GM12878 (cell line): ENCODE data around the gene RBM26. TPM values are rescaled to one million over a fixed set of nuclear protein-coding genes. Genes with fewer than 3 reads are reported as not detected.

Experiments used
- ATAC-seq: fragments of 200-7000 bp; cut with Tn5 transposase; 3 replicates; pipeline ENCODE4 v1.9.1; 2020; ENCODE audit warnings: mild to moderate bottlenecking, moderate library complexity
- BruUV-seq: library from RNA; stranded (reverse); fragments of 400-500 nt; replicated peaks from 2 replicates; lab custom pipeline; 2021; lab: Mats Ljungman, UMichigan
- CTCF ChIA-PET: fragments of 300-600 bp; sonication (Branson Sonifier 250); formaldehyde crosslinking; extraction: SDS; loops from one replicate; lab custom pipeline; 2021; ENCODE audit warnings: inconsistent platforms; lab: Yijun Ruan, JAX
- POLR2A ChIA-PET: fragments of 350-600 bp; formaldehyde crosslinking; extraction: SDS; loops from one replicate; lab custom pipeline; 2021; ENCODE audit warnings: inconsistent platforms; lab: Charles Lee
- RAD21 ChIA-PET: fragments of 300-600 bp; sonication (Branson Sonifier 250); formaldehyde crosslinking; loops from one replicate; lab custom pipeline; 2023; ENCODE audit warnings: antibody characterized with exemption; ENCODE audit not compliant: unreplicated experiment; lab: Charles Lee
- SMC1A ChIA-PET: fragments of 300-600 bp; sonication (Branson Sonifier 250); formaldehyde crosslinking; loops from one replicate; lab custom pipeline; 2023; ENCODE audit not compliant: unreplicated experiment, uncharacterized antibody; lab: Charles Lee
- DNase-seq: peaks from one replicate; pipeline ENCODE4 v3.0.0-alpha.2; 2011; ENCODE audit warnings: low read depth, low spot score
- FAIRE-seq: peaks from 3 replicates; lab custom pipeline; 2011; peaks lifted over from hg19 to GRCh38; lab: Jason Lieb, UNC
- H2AFZ ChIP-seq: 2 replicates; pipeline ENCODE4 v1.6.0; 2011; ENCODE audit warnings: low read depth, low read length, control low read depth; ENCODE audit not compliant: control insufficient read depth
- H3K27ac ChIP-seq: 2 replicates; pipeline ENCODE4 v1.5.1; 2011; ENCODE audit warnings: control low read depth; ENCODE audit not compliant: control insufficient read depth, insufficient read depth
- H3K27me3 ChIP-seq, 2 experiments: replicated peaks in 1 of 2; 2 replicates each; pipeline versions ENCODE4 v1.6.0 to v1.6.1; 2011; ENCODE audit warnings: low read length in 1 of 2; ENCODE audit not compliant: control insufficient read depth in 2 of 2, insufficient read depth in 2 of 2
- H3K36me3 ChIP-seq, 2 experiments: 2 replicates each; pipeline ENCODE4 v1.5.1; 2011; ENCODE audit warnings: low read length in 1 of 2; ENCODE audit not compliant: control insufficient read depth in 2 of 2, insufficient read depth in 2 of 2
- H3K4me1 ChIP-seq: 2 replicates; pipeline ENCODE4 v1.6.1; 2011; ENCODE audit warnings: mild to moderate bottlenecking, low read length, moderate library complexity, mixed read lengths; ENCODE audit not compliant: control insufficient read depth, insufficient read depth
- H3K4me2 ChIP-seq: 2 replicates; pipeline ENCODE4 v1.6.0; 2011; ENCODE audit warnings: control low read depth; ENCODE audit not compliant: control insufficient read depth, insufficient read depth
- H3K4me3 ChIP-seq: fragments of 200-600 bp; sonication (generic); 2 replicates; pipeline ENCODE4 v1.5.1; 2016
- H3K79me2 ChIP-seq: 2 replicates; pipeline ENCODE4 v1.6.0; 2011; ENCODE audit warnings: low read length; ENCODE audit not compliant: control insufficient read depth, insufficient read depth
- H3K9ac ChIP-seq: 2 replicates; pipeline ENCODE4 v1.8.0; 2011; ENCODE audit warnings: low read length, control low read depth, mixed read lengths; ENCODE audit not compliant: control insufficient read depth, insufficient read depth
- H3K9me3 ChIP-seq: replicated peaks from 3 replicates; pipeline ENCODE4 v1.5.1; 2011; ENCODE audit warnings: mild to moderate bottlenecking, low read length; ENCODE audit not compliant: control insufficient read depth, insufficient read depth
- H4K20me1 ChIP-seq: 2 replicates; pipeline ENCODE4 v1.6.0; 2011; ENCODE audit not compliant: control insufficient read depth, insufficient read depth
- ASH2L ChIP-seq: fragments of 300-600, 200-600 bp; sonication (generic); IDR thresholded peaks from 2 replicates; pipeline ENCODE4 v1.6.1; 2017; ENCODE audit warnings: low read depth, mild to moderate bottlenecking, borderline replicate concordance
- CBX3 ChIP-seq: fragments of 200-600 bp; sonication (generic); IDR thresholded peaks from 2 replicates; pipeline ENCODE4 v1.6.1; 2016; ENCODE audit warnings: low read depth, borderline replicate concordance
- CEBPZ ChIP-seq: fragments of 150-350 bp; IDR thresholded peaks from 2 replicates; pipeline ENCODE4 v1.6.1; 2016; ENCODE audit warnings: low read depth, low read length
- DPF2 ChIP-seq: fragments of 450-650 bp; IDR thresholded peaks from 2 replicates; pipeline ENCODE4 v1.6.1; 2017; ENCODE audit warnings: mild to moderate bottlenecking
- E2F4 ChIP-seq: IDR thresholded peaks from 2 replicates; pipeline ENCODE4 v1.6.1; 2012; ENCODE audit warnings: low read depth, low read length, improper control_type of control experiment
- EGR1 ChIP-seq, 2 experiments: IDR thresholded peaks; 1 replicate in 1 of 2; 2 replicates in 1 of 2; pipeline ENCODE4 v1.6.1; 2011 to 2012; ENCODE audit warnings: low read depth in 2 of 2, low read length in 2 of 2, borderline replicate concordance in 1 of 2, mild to moderate bottlenecking in 1 of 2, moderate library complexity in 1 of 2
- KLF5 ChIP-seq: fragments of 450-650 bp; IDR thresholded peaks from 2 replicates; pipeline ENCODE4 v1.6.1; 2014; ENCODE audit warnings: mild to moderate bottlenecking; ENCODE audit not compliant: partially characterized antibody
- MAX ChIP-seq: IDR thresholded peaks from 2 replicates; pipeline ENCODE4 v1.6.1; 2012; ENCODE audit warnings: low read depth, low read length, improper control_type of control experiment
- NKRF ChIP-seq: fragments of 450-650 bp; conservative IDR thresholded peaks from 2 replicates; pipeline ENCODE4 v1.6.1; 2017; ENCODE audit warnings: mild to moderate bottlenecking, moderate library complexity
- RAD21 ChIP-seq: IDR thresholded peaks from 2 replicates; pipeline ENCODE4 v1.6.1; 2011; ENCODE audit warnings: mild to moderate bottlenecking, low read depth, low read length, moderate library complexity; ENCODE audit not compliant: insufficient read depth
- RUNX3 ChIP-seq: IDR thresholded peaks from 2 replicates; pipeline ENCODE4 v1.6.1; 2012; ENCODE audit warnings: low read length, inconsistent platforms
- SRF ChIP-seq, 2 experiments: IDR thresholded peaks; 2 replicates each; pipeline ENCODE4 v1.6.1; 2011; ENCODE audit warnings: low read depth in 2 of 2, low read length in 2 of 2, mild to moderate bottlenecking in 1 of 2, moderate library complexity in 1 of 2
- SUZ12 ChIP-seq: fragments of 200-600 bp; sonication (generic); IDR thresholded peaks from one replicate; pipeline ENCODE4 v1.6.1; 2018; ENCODE audit warnings: antibody characterized with exemption, mild to moderate bottlenecking; ENCODE audit not compliant: unreplicated experiment
- USF1 ChIP-seq: IDR thresholded peaks from 2 replicates; pipeline ENCODE4 v1.6.1; 2011; ENCODE audit warnings: borderline replicate concordance, low read depth, mild to moderate bottlenecking, moderate library complexity, mixed read lengths, low read length; ENCODE audit not compliant: insufficient read depth; ENCODE audit errors: extremely low read length
- WRNIP1 ChIP-seq: IDR thresholded peaks from 2 replicates; pipeline ENCODE4 v1.6.1; 2011; ENCODE audit warnings: low read depth, low read length, improper control_type of control experiment, borderline replicate concordance
- ZZZ3 ChIP-seq: IDR thresholded peaks from 2 replicates; pipeline ENCODE4 v1.6.1; 2011; ENCODE audit warnings: low read depth; ENCODE audit not compliant: control insufficient read depth, insufficient read length
- WGBS: methylation state at CpG from one replicate; pipeline ENCODE4 v1.1.6; 2016; ENCODE audit warnings: low lambda C conversion rate; ENCODE audit not compliant: insufficient replicate concordance, insufficient coverage; ENCODE audit errors: missing lambda C conversion rate; 5-methylcytosine and 5-hydroxymethylcytosine counted together
- in situ Hi-C: fragments of 300-500 bp; cut with MboI; formaldehyde crosslinking; loops from 9 replicates; pipeline ENCODE4 v1.14.3; 2018; ENCODE audit warnings: mixed read lengths
- intact Hi-C: fragments of 100-400 bp; cut with micrococcal nuclease; formaldehyde crosslinking; loops from one replicate; pipeline ENCODE4 v1.14.2; 2022; ENCODE audit not compliant: unreplicated experiment
- polyA plus RNA-seq, 11 experiments: library from polyadenylated mRNA; depleted of rRNA in 4 of 11; unstranded in 6 of 11; stranded (reverse) in 5 of 11; fragments of >200 nt; fragmentation: Nextera tagmentation in 4 of 11; fragmentation: Illumina TruSeq in 1 of 11; extraction: Ambion mirVana in 4 of 11; extraction: Trizol in 1 of 11; gene quantifications; 1 replicate in 1 of 11; 2 replicates in 10 of 11; pipeline versions ENCODE4 v1.2.1 to v1.2.3, GENCODE V29; 2011 to 2016; ENCODE audit warnings: inconsistent platforms in 2 of 11, missing spikeins in 2 of 11, low read depth in 1 of 11
- total RNA-seq, 4 experiments: library from RNA; depleted of rRNA in 3 of 4; stranded (reverse); fragments of >200 nt in 3 of 4; fragmentation: Illumina TruSeq in 1 of 4; extraction: Trizol in 1 of 4; gene quantifications; 2 replicates each; pipeline versions ENCODE4 v1.2.1 to v1.2.3, GENCODE V29; 2013 to 2021

RBM26 gene
- total and polyA plus RNA-seq, 10 of the 15 experiments (the other 5 are each of a cell fraction or from before 2014, with no cell fraction given) = 17.6 to 71.3 (median 38.9) TPM

- in situ Hi-C loops (no loop called here), intact Hi-C loops (no loop called here)
- TF ChIP-seq RUNX3 (no peak), E2F4 (no peak), NKRF (no peak), WRNIP1 (no peak), KLF5 (no peak), RAD21 (no peak), ASH2L (no peak), SUZ12 (no peak), EGR1 (IDR thresholded peaks at IDR 0.05; ENCODE audit: borderline replicate concordance in 1 of 2, low read depth in 2 of 2, low read length in 2 of 2) (no peak), ZZZ3 (no peak), CBX3 (no peak), USF1 (no peak), DPF2 (no peak), MAX (no peak), SRF (IDR thresholded peaks at IDR 0.05; ENCODE audit: low read depth in 2 of 2, low read length in 2 of 2) (no peak), CEBPZ (no peak)
- H3K36me3 ChIP-seq = peaks cover 0 to 31% of the 10 kb centered on the region in 2 experiments; a peak in 3 of 4 replicates
- ChIA-PET CTCF (interaction anchor here (0.7 to 2.9 kb wide), 2 partner anchors 54 to 1607 kb away, joined by 3 to 11 read pairs; no protein-coding TSS in a partner anchor), RAD21 (no interaction called here), SMC1A (interaction anchor here (0.7 to 1.3 kb wide), 4 partner anchors 9 to 205 kb away, joined by 3 read pairs; no protein-coding TSS in a partner anchor), POLR2A (no interaction called here)
- H3K9ac ChIP-seq = no peak overlapping the region
- WGBS = 94% methylated on average over 3 of the region's 3 CpGs
- FAIRE-seq (no peak), DNase-seq (no peak), ATAC-seq (no peak)
- no peak overlapping the region for H3K27ac ChIP-seq
- no peaks in the 10 kb centered on the region for H3K27me3 ChIP-seq
- H3K9me3 ChIP-seq = no peaks in the 10 kb centered on the region
- H4K20me1 ChIP-seq = no peaks in the 10 kb centered on the region
- H2AFZ ChIP-seq = no peak overlapping the region
- H3K4me3 ChIP-seq = no peak overlapping the region
- BruUV-seq = no TSS peak
- no peaks in the 10 kb centered on the region for H3K79me2 ChIP-seq
- H3K4me2 ChIP-seq = no peak overlapping the region
- H3K4me1 ChIP-seq = no peaks in the 10 kb centered on the region
These were observed 67.7 kb downstream of the RBM26 start for GRCh38 chr13:79338343-79338742.
